SU-DHL-6 (cell line): Measurements from ENCODE around the gene MARS1.

Experiments used
- H2AFZ ChIP-seq: fragments of 200-600 bp; sonication (generic); 2 replicates; pipeline ENCODE4 v1.6.1; 2014; ENCODE audit warnings: low read depth, mild to moderate bottlenecking, moderate library complexity, mixed read lengths, antibody characterized with exemption, low read length; ENCODE audit not compliant: severe bottlenecking
- H3F3A ChIP-seq: fragments of 200-600 bp; shearing (Covaris generic); 2 replicates; pipeline ENCODE4 v1.6.0; 2016; ENCODE audit warnings: antibody characterized with exemption, mild to moderate bottlenecking; ENCODE audit not compliant: insufficient read depth
- H3K27ac ChIP-seq: fragments of 200-600 bp; sonication (generic); 2 replicates; pipeline ENCODE4 v1.5.1; 2016; ENCODE audit warnings: low read depth, mild to moderate bottlenecking, low read length, moderate library complexity, mixed read lengths
- H3K27me3 ChIP-seq: fragments of 200-600 bp; sonication (generic), shearing (Covaris generic); 2 replicates; pipeline ENCODE4 v1.6.0; 2014; ENCODE audit warnings: mild to moderate bottlenecking, low read length
- H3K36me3 ChIP-seq: fragments of 200-600 bp; sonication (generic); 2 replicates; pipeline ENCODE4 v1.6.1; 2014; ENCODE audit warnings: mild to moderate bottlenecking, low read length, mixed read lengths
- H3K4me2 ChIP-seq: fragments of 300-600, 200-600 bp; shearing (Covaris generic), sonication (generic); 2 replicates; pipeline ENCODE4 v1.6.0; 2014; ENCODE audit warnings: low read length, low read depth, mild to moderate bottlenecking; ENCODE audit not compliant: poor library complexity, severe bottlenecking
- H3K4me3 ChIP-seq: fragments of 200-600 bp; sonication (generic); 2 replicates; pipeline ENCODE4 v1.5.1; 2014; ENCODE audit warnings: antibody characterized with exemption, low read length, mild to moderate bottlenecking, mixed read lengths; ENCODE audit not compliant: insufficient read depth, poor library complexity, severe bottlenecking
- H3K79me2 ChIP-seq: fragments of 200-600 bp; sonication (generic); 2 replicates; pipeline ENCODE4 v1.6.1; 2014; ENCODE audit warnings: mild to moderate bottlenecking, low read length, moderate library complexity; ENCODE audit not compliant: insufficient read depth
- H3K9ac ChIP-seq: fragments of 200-600 bp; sonication (generic); 2 replicates; pipeline ENCODE4 v1.7.0; 2014; ENCODE audit warnings: mild to moderate bottlenecking, low read length
- H3K9me2 ChIP-seq: fragments of 200-600 bp; sonication (generic); replicated peaks from 2 replicates; pipeline ENCODE4 v1.6.1; 2014; ENCODE audit warnings: low read length; ENCODE audit not compliant: insufficient read depth
- H3K9me3 ChIP-seq: fragments of 200-600 bp; sonication (generic); 2 replicates; pipeline ENCODE4 v1.6.1; 2014; ENCODE audit warnings: low read length, mixed read lengths; ENCODE audit not compliant: insufficient read depth
- H4K20me1 ChIP-seq: fragments of 200-600 bp; sonication (generic); 2 replicates; pipeline ENCODE4 v1.6.1; 2014; ENCODE audit warnings: low read depth, mild to moderate bottlenecking, antibody characterized with exemption, low read length, moderate library complexity, mixed read lengths
- CTCF ChIP-seq: fragments of 200-600 bp; sonication (generic); IDR thresholded peaks from one replicate; pipeline ENCODE4 v1.5.1; 2017; ENCODE audit warnings: antibody characterized with exemption, mild to moderate bottlenecking, low read length, moderate library complexity; ENCODE audit not compliant: insufficient read depth, poor library complexity, severe bottlenecking
- EZH2phosphoT487 ChIP-seq: fragments of 200-600 bp; sonication (generic), shearing (Covaris generic); conservative IDR thresholded peaks from 2 replicates; pipeline ENCODE4 v1.6.1; 2018; ENCODE audit warnings: mild to moderate bottlenecking, antibody characterized with exemption, low read length, moderate library complexity, mixed read lengths

Gene MARS1

GRCh38 chr12:57497223-57498131 lies 9.6 kb downstream of the MARS1 start:
- no peak overlapping the region for H3K9ac ChIP-seq
- 0 out of 2 replicates have a peak, but pooled peaks cover 5% of the 10 kb centered on the region for H3F3A ChIP-seq
- no peaks in the 10 kb centered on the region for H3K9me2 ChIP-seq
- H4K20me1 ChIP-seq: no peaks in the 10 kb centered on the region
- no peak overlapping the region for H3K27ac ChIP-seq
- no peak overlapping the region for H3K4me2 ChIP-seq
- H2AFZ ChIP-seq: no peak overlapping the region
- peaks cover 32% of the 10 kb centered on the region for H3K36me3 ChIP-seq
- H3K4me3 ChIP-seq: no peak overlapping the region
- no peaks in the 10 kb centered on the region for H3K79me2 ChIP-seq
- H3K27me3 ChIP-seq: no peaks in the 10 kb centered on the region
- H3K9me3 ChIP-seq: no peaks in the 10 kb centered on the region
- TF ChIP-seq CTCF: no peak
- no peak for TF ChIP-seq EZH2phosphoT487

- TF ChIP-seq CTCF (no peak), EZH2phosphoT487 (no peak)
- H3K79me2 ChIP-seq: no peaks in the 10 kb centered on the region
- H3K4me3 ChIP-seq: no peak overlapping the region
- no peaks in the 10 kb centered on the region for H4K20me1 ChIP-seq
- peaks cover 26% of the 10 kb centered on the region for H3K36me3 ChIP-seq
- H3F3A ChIP-seq: no peaks in the 10 kb centered on the region
- no peak overlapping the region for H2AFZ ChIP-seq
- no peaks in the 10 kb centered on the region for H3K9me2 ChIP-seq
- no peak overlapping the region for H3K9ac ChIP-seq
- H3K27ac ChIP-seq: no peak overlapping the region
- no peaks in the 10 kb centered on the region for H3K27me3 ChIP-seq
- no peak overlapping the region for H3K4me2 ChIP-seq
- no peaks in the 10 kb centered on the region for H3K9me3 ChIP-seq
Measured at GRCh38 chr12:57498132-57498502, 10.2 kb downstream of the MARS1 start.

GRCh38 chr12:57498571-57498970 lies 10.7 kb downstream of the MARS1 start:
- H3K79me2 ChIP-seq: no peaks in the 10 kb centered on the region
- no peak overlapping the region for H3K9ac ChIP-seq
- no peaks in the 10 kb centered on the region for H3K27me3 ChIP-seq
- no peak overlapping the region for H3K4me2 ChIP-seq
- no peaks in the 10 kb centered on the region for H3F3A ChIP-seq
- no peaks in the 10 kb centered on the region for H3K9me3 ChIP-seq
- no peak overlapping the region for H2AFZ ChIP-seq
- H3K27ac ChIP-seq: no peak overlapping the region
- no peaks in the 10 kb centered on the region for H4K20me1 ChIP-seq
- TF ChIP-seq CTCF (no peak), EZH2phosphoT487 (no peak)
- peaks cover 26% of the 10 kb centered on the region for H3K36me3 ChIP-seq
- H3K4me3 ChIP-seq: no peak overlapping the region
- no peaks in the 10 kb centered on the region for H3K9me2 ChIP-seq
